Neural progenitor cell (in vitro differentiated cells): Measurements from ENCODE around the gene FCAMR. TPM values are rescaled to one million over a fixed set of nuclear protein-coding genes. Genes with fewer than 3 reads are reported as not detected.

Experiments
- DNase-seq: peaks from one replicate; pipeline ENCODE4 v3.0.0-alpha.2; 2016; ENCODE audit warnings: low spot score
- H2AFZ ChIP-seq: fragments of 200-600 bp; sonication (generic); replicated peaks from 2 replicates; pipeline ENCODE4 v1.6.1; 2016; ENCODE audit warnings: antibody characterized with exemption
- H3F3A ChIP-seq: fragments of 200-600 bp; sonication (generic); 2 replicates; pipeline ENCODE4 v1.6.1; 2016; ENCODE audit warnings: antibody characterized with exemption, low read depth
- H3K27ac ChIP-seq: fragments of 200-600 bp; sonication (generic); 2 replicates; pipeline ENCODE4 v1.5.1; 2016; ENCODE audit warnings: mild to moderate bottlenecking
- H3K27me3 ChIP-seq: fragments of 200-600 bp; sonication (generic); 2 replicates; pipeline ENCODE4 v1.6.1; 2016; ENCODE audit warnings: mild to moderate bottlenecking, moderate library complexity
- H3K36me3 ChIP-seq: fragments of 200-600 bp; sonication (generic); 2 replicates; pipeline ENCODE4 v1.5.1; 2016
- H3K4me1 ChIP-seq: fragments of 200-600 bp; sonication (generic); 2 replicates; pipeline ENCODE4 v1.6.1; 2016; ENCODE audit warnings: mixed run types
- H3K4me2 ChIP-seq: fragments of 200-600 bp; sonication (generic); 2 replicates; pipeline ENCODE4 v1.6.1; 2016
- H3K4me3 ChIP-seq: fragments of 200-600 bp; sonication (generic); 2 replicates; pipeline ENCODE4 v1.5.1; 2016
- H3K79me2 ChIP-seq: fragments of 200-600 bp; sonication (generic); 2 replicates; pipeline ENCODE4 v1.6.1; 2016; ENCODE audit warnings: low read depth
- H3K9ac ChIP-seq: fragments of 200-600 bp; sonication (generic); 2 replicates; pipeline ENCODE4 v1.6.1; 2016
- H3K9me3 ChIP-seq: fragments of 200-600 bp; sonication (generic); 2 replicates; pipeline ENCODE4 v1.5.1; 2016; ENCODE audit warnings: low read depth
- H4K20me1 ChIP-seq: fragments of 200-600 bp; sonication (generic); 2 replicates; pipeline ENCODE4 v1.6.1; 2016; ENCODE audit warnings: low read depth
- H3K27ac Mint-ChIP-seq: 3 replicates; pipeline ENCODE4 v1.8.0; 2021; ENCODE audit warnings: mixed read lengths
- H3K27me3 Mint-ChIP-seq: 2 replicates; pipeline ENCODE4 v1.8.0; 2022; ENCODE audit warnings: low read depth, mild to moderate bottlenecking, inconsistent platforms, moderate library complexity, mixed read lengths; ENCODE audit not compliant: insufficient read depth
- H3K36me3 Mint-ChIP-seq: 3 replicates; pipeline ENCODE4 v1.8.0; 2021; ENCODE audit warnings: mixed read lengths
- H3K4me1 Mint-ChIP-seq: 3 replicates; pipeline ENCODE4 v1.8.0; 2021; ENCODE audit warnings: mixed read lengths
- H3K4me3 Mint-ChIP-seq: 3 replicates; pipeline ENCODE4 v1.8.0; 2021; ENCODE audit warnings: mild to moderate bottlenecking, moderate library complexity, mixed read lengths
- H3K9me3 Mint-ChIP-seq: 3 replicates; pipeline ENCODE4 v1.8.0; 2020; ENCODE audit warnings: mixed read lengths
- EZH2 ChIP-seq: fragments of 200-600 bp; sonication (generic); IDR thresholded peaks from 2 replicates; pipeline ENCODE4 v1.6.1; 2017; ENCODE audit warnings: antibody characterized with exemption, mild to moderate bottlenecking, moderate library complexity
- EZH2phosphoT487 ChIP-seq: fragments of 200-600 bp; sonication (generic); IDR thresholded peaks from 2 replicates; pipeline ENCODE4 v1.6.1; 2017; ENCODE audit warnings: antibody characterized with exemption
- total RNA-seq: library from RNA; depleted of rRNA; stranded (reverse); fragments of >200 nt; gene quantifications from 2 replicates; pipeline ENCODE4 v1.2.3, GENCODE V29; 2015; ENCODE audit warnings: low replicate concordance
- TF ChIP-seq, protein P1 (sequence below): fragments of 200-600 bp; sonication (generic); IDR thresholded peaks from 2 replicates; pipeline ENCODE4 v1.5.1; 2017; ENCODE audit warnings: antibody characterized with exemption, mild to moderate bottlenecking

FCAMR gene
- total RNA-seq, 1 donor from 2014 or later, result not detected

DNA sequence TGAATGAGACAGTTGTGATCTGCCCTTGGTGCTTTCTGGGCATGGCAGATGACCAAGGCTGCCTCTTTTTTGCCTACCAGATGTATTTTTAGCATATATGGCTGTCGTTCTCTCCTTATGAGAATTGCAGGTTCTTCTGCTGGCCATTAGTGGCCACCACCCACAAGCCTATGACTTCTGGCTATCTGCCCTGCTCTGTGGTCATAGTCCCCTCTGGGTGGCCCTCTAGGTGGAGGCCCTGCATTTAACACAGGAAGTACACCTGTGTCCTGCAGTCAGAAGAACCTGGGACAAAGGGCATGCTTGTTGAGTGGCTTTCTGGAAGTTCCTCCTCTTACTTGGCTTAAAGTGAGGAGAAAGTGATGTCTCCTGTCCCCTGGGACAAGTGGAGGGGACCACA is 6.5 kb downstream of the FCAMR start:
- Histone ChIP-seq H3K4me1 (no peaks in the 10 kb centered on the region), H3K9me3 (no peaks in the 10 kb centered on the region), H3K4me3 (no peak overlapping the region), H3K79me2 (no peaks in the 10 kb centered on the region), H3K4me2 (no peak overlapping the region), H3K9ac (no peak overlapping the region), H3K27ac (no peak overlapping the region), H3K27me3 (no peaks in the 10 kb centered on the region), H2AFZ (no peak overlapping the region), H3F3A (no peaks in the 10 kb centered on the region), H4K20me1 (no peaks in the 10 kb centered on the region), H3K36me3 (no peaks in the 10 kb centered on the region)
- DNase-seq, result no peak
- Mint-ChIP-seq H3K4me3 (no peak overlapping the region), H3K36me3 (no peaks in the 10 kb centered on the region), H3K27me3 (peaks cover 6% of the 10 kb centered on the region), H3K9me3 (no peaks in the 10 kb centered on the region), H3K27ac (no peak overlapping the region), H3K4me1 (no peaks in the 10 kb centered on the region)
- TF ChIP-seq, protein P1, sequence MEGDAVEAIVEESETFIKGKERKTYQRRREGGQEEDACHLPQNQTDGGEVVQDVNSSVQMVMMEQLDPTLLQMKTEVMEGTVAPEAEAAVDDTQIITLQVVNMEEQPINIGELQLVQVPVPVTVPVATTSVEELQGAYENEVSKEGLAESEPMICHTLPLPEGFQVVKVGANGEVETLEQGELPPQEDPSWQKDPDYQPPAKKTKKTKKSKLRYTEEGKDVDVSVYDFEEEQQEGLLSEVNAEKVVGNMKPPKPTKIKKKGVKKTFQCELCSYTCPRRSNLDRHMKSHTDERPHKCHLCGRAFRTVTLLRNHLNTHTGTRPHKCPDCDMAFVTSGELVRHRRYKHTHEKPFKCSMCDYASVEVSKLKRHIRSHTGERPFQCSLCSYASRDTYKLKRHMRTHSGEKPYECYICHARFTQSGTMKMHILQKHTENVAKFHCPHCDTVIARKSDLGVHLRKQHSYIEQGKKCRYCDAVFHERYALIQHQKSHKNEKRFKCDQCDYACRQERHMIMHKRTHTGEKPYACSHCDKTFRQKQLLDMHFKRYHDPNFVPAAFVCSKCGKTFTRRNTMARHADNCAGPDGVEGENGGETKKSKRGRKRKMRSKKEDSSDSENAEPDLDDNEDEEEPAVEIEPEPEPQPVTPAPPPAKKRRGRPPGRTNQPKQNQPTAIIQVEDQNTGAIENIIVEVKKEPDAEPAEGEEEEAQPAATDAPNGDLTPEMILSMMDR, result no peak
- TF ChIP-seq EZH2 (no peak), EZH2phosphoT487 (no peak)

DNA sequence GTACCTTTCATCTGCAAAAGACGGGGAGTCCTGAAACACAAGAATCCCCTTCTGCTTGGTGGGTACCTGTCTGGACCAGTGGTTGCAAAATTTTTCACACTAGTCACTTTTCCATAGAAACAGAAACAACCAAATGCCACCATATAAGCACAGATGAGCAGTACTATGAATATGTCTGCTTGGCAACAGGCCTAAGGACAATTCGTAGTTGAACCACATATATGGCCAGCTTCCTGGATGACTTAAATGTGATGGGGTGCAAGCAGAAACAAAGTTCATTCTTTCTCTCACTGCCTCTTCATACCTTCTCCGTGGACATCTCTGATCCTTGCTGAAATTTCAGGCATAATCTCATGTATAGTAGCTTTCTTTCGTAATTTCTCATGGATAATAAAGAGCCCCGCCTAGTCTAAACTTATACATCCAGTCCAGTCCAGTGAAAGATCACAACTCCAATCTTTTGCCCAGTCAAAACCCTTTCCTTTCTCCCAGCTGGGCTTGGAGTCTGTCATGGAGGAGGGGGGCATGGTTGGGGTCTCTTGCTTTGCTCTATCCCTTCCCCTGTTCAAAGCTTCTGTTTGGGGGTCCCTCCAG is 7.0 kb downstream of the FCAMR start:
- Mint-ChIP-seq H3K9me3 (no peaks in the 10 kb centered on the region), H3K27me3 (peaks cover 6% of the 10 kb centered on the region), H3K36me3 (no peaks in the 10 kb centered on the region), H3K27ac (no peak overlapping the region), H3K4me3 (no peak overlapping the region), H3K4me1 (no peaks in the 10 kb centered on the region)
- Histone ChIP-seq H4K20me1 (no peaks in the 10 kb centered on the region), H3K36me3 (no peaks in the 10 kb centered on the region), H3K4me2 (no peak overlapping the region), H3K4me3 (no peak overlapping the region), H3K4me1 (no peaks in the 10 kb centered on the region), H3K27me3 (no peaks in the 10 kb centered on the region), H3K27ac (no peak overlapping the region), H2AFZ (no peak overlapping the region), H3F3A (no peaks in the 10 kb centered on the region), H3K9me3 (no peaks in the 10 kb centered on the region), H3K9ac (no peak overlapping the region), H3K79me2 (no peaks in the 10 kb centered on the region)
- no peak for DNase-seq
- TF ChIP-seq EZH2phosphoT487 (no peak), EZH2 (no peak)
- TF ChIP-seq, protein P1, result no peak

DNA sequence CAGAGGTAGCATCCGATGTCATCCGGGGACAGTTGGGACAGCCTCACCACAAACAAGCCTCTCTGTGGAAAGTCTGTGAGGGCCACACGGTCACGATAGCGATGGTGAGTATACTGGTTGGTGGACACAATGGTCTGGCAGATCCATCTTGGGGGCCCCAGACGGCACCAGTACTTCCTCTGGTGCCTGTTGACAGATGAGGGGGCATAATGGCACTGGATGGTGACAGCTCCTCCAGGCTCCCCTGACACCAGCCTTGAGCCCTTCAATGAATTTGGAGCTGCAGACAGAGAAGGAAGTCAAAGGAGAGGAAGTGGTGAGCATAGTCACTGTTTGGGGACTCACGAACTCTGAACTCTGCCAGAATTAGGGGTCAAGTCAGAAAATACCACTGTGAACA is 8.0 kb downstream of the FCAMR start:
- no peak overlapping the region for H3K4me3 ChIP-seq
- no peaks in the 10 kb centered on the region for H3K27me3 ChIP-seq
- no peak overlapping the region for H3K9ac ChIP-seq
- no peaks in the 10 kb centered on the region for H3K4me1 Mint-ChIP-seq
- no peak overlapping the region for H2AFZ ChIP-seq
- H3K79me2 ChIP-seq, result no peaks in the 10 kb centered on the region
- no peak overlapping the region for H3K4me2 ChIP-seq
- H3K27me3 Mint-ChIP-seq, result peaks cover 7% of the 10 kb centered on the region
- no peak overlapping the region for H3K4me3 Mint-ChIP-seq
- H3K27ac Mint-ChIP-seq, result no peak overlapping the region
- H3K27ac ChIP-seq, result no peak overlapping the region
- H3F3A ChIP-seq, result no peaks in the 10 kb centered on the region
- DNase-seq, result no peak
- no peaks in the 10 kb centered on the region for H3K36me3 Mint-ChIP-seq
- H3K36me3 ChIP-seq, result no peaks in the 10 kb centered on the region
- H3K9me3 Mint-ChIP-seq, result no peaks in the 10 kb centered on the region
- no peaks in the 10 kb centered on the region for H3K4me1 ChIP-seq
- H4K20me1 ChIP-seq, result no peaks in the 10 kb centered on the region
- no peaks in the 10 kb centered on the region for H3K9me3 ChIP-seq
- TF ChIP-seq EZH2phosphoT487 (no peak), EZH2 (no peak)
- TF ChIP-seq, protein P1, result no peak
